HL-60 (cell line): ENCODE measurements around the gene WWOX.

Source experiments
- DNase-seq, 2 experiments: peaks; one replicate each; pipeline ENCODE4 v3.0.0-alpha.2; 2010 to 2020; ENCODE audit warnings: low read depth in 1 of 2, low spot score in 1 of 2
- H3K27ac ChIP-seq: fragments of 250-450 bp; sonication (Bioruptor Pico); replicated peaks from 2 replicates; pipeline ENCODE4 v1.5.1; 2020; ENCODE audit warnings: mild to moderate bottlenecking, moderate library complexity
- H3K27me3 ChIP-seq: fragments of 250-450 bp; sonication (Bioruptor Pico); 2 replicates; pipeline ENCODE4 v1.5.1; 2021; ENCODE audit warnings: mild to moderate bottlenecking, moderate library complexity; ENCODE audit not compliant: insufficient read depth, poor library complexity, severe bottlenecking
- H3K4me3 ChIP-seq: replicated peaks from 2 replicates; pipeline ENCODE4 v1.5.1; 2011; ENCODE audit warnings: mild to moderate bottlenecking, control low read depth, low read length; ENCODE audit not compliant: insufficient read depth
- CTCF ChIP-seq: IDR thresholded peaks from one replicate; pipeline ENCODE4 v1.5.1; 2011; ENCODE audit warnings: low read length, control low read depth, inconsistent platforms; ENCODE audit not compliant: insufficient read depth
- GABPA ChIP-seq: IDR thresholded peaks from 2 replicates; pipeline ENCODE4 v1.6.1; 2012; ENCODE audit warnings: low read depth
- POLR2AphosphoS5 ChIP-seq: IDR thresholded peaks from 2 replicates; pipeline ENCODE4 v1.6.1; 2012; ENCODE audit warnings: low read depth
- REST ChIP-seq: IDR thresholded peaks from 2 replicates; pipeline ENCODE4 v1.6.1; 2012; ENCODE audit warnings: low read depth; ENCODE audit not compliant: insufficient replicate concordance
- SPI1 ChIP-seq: IDR thresholded peaks from 2 replicates; pipeline ENCODE4 v1.6.1; 2012; ENCODE audit warnings: low read depth, mild to moderate bottlenecking, borderline replicate concordance

Gene WWOX

DNA sequence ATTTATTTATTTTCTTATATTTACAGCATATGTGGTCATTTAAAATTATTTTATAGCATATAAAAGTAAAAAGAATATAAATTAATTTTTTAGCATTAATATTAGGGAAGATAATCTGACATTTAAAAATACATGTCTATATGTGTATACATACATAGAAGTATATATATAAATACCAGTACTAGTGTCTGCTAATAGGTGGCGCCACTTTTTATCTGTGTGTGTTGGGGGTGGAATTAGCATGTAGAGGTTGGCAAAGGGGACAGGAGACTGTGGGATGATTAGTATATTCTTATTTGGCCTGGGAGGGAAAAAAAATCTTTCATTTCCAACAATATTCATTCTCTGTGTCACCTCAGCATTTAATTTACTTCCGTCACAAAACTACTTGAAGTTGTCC, 359.1 kb downstream of the WWOX start:
- TF ChIP-seq REST (no peak), POLR2AphosphoS5 (no peak), SPI1 (no peak), GABPA (no peak), CTCF (no peak)
- Histone ChIP-seq H3K27me3 (no peaks in the 10 kb centered on the region), H3K27ac (no peak overlapping the region), H3K4me3 (no peak overlapping the region)
- DNase-seq: no peak

DNA sequence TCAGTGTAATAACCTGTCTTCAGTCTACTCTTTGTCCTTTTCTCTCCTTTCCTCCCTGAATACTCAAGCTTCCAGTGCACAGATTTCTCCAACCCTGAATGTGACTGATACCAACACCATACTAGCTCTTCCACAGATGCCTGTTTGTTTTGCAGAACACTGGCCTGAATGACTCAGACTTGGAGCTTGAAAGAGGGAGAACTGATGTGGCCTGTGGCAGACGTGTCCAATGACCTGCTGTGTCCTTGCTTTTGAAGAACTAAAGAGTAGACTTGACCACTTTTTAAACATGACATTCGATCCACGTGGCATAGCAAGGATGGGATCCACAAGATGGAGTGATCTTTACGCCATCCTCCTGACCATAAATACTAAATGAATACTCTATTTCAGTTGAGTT, 361.0 kb downstream of the WWOX start:
- TF ChIP-seq SPI1: no peak
- TF ChIP-seq REST: no peak
- no peak for TF ChIP-seq GABPA
- no peak for TF ChIP-seq CTCF
- TF ChIP-seq POLR2AphosphoS5: no peak
- Histone ChIP-seq H3K27me3 (no peaks in the 10 kb centered on the region), H3K27ac (no peak overlapping the region), H3K4me3 (no peak overlapping the region)
- no peak for DNase-seq

- TF ChIP-seq CTCF (no peak), SPI1 (peak; percentile 66; the same call in 1 of the 2 replicates), REST (no peak)
- no peak overlapping the region for H3K27ac ChIP-seq
- peak in 1 of 2 experiments; percentile 2 for DNase-seq
- no peaks in the 10 kb centered on the region for H3K27me3 ChIP-seq
- no peak overlapping the region for H3K4me3 ChIP-seq
These were observed 361.6 kb downstream of the WWOX start for GRCh38 chr16:78461087-78461486.
